Measurements from ENCODE around the gene RGS12. TPM values are rescaled to one million over a fixed set of nuclear protein-coding genes. Genes with fewer than 3 reads are reported as not detected.

The RGS12 gene
- total and polyA plus RNA-seq, 2 of the 8 experiments (the other 6 are each of a cell fraction or from before 2014, with no cell fraction given): 6.0 to 16.4 TPM

- Histone ChIP-seq H4K20me1 (replicated peaks in 1 of 2; ENCODE audit: control insufficient read depth in 1 of 2, insufficient read depth in 2 of 2, low read length in 2 of 2) (peaks cover 13 to 14% of the 10 kb centered on the region in 2 experiments), H3K4me2 (ENCODE audit: insufficient read depth in 1 of 2, low read depth in 2 of 2, low read length in 2 of 2) (no peak overlapping the region), H3K27ac (ENCODE audit: low read depth, low read length) (no peak overlapping the region), H3K36me3 (ENCODE audit: control insufficient read depth in 2 of 4, insufficient read depth in 4 of 4, low read length in 3 of 4) (no peaks in the 10 kb centered on the region; a peak in 1 of 8 replicates), H2BK120ac (replicated peaks; ENCODE audit: low read depth, low read length) (no peak overlapping the region), H3K4me1 (replicated peaks in 1 of 4; ENCODE audit: control insufficient read depth in 3 of 4, insufficient read depth in 4 of 4, low read length in 3 of 4) (peaks cover 0 to 15% (median 0%) of the 10 kb centered on the region in 4 experiments; a peak in 4 of 7 replicates), H2AFZ (ENCODE audit: low read length) (no peak overlapping the region), H3K4me3 (ENCODE audit: extremely low read depth in 1 of 4, insufficient read depth in 2 of 4, low read depth in 3 of 4, low read length in 4 of 4) (no peak overlapping the region), H2BK5ac (ENCODE audit: low read depth, low read length) (no peak overlapping the region), H3K4ac (replicated peaks; ENCODE audit: insufficient read length, low read depth, low read length) (no peak overlapping the region), H3K79me1 (ENCODE audit: low read depth, low read length) (no peaks in the 10 kb centered on the region), H3K9ac (replicated peaks in 1 of 4; ENCODE audit: extremely low read depth in 1 of 4, low read depth in 3 of 4, low read length in 3 of 4) (no peak overlapping the region), H4K91ac (replicated peaks; ENCODE audit: insufficient read length, low read length) (no peak overlapping the region), H3K27me3 (replicated peaks in 1 of 4; ENCODE audit: control insufficient read depth in 3 of 4, extremely low read depth in 1 of 4, insufficient read depth in 3 of 4, low read length in 3 of 4) (no peaks in the 10 kb centered on the region), H3K23me2 (ENCODE audit: low read depth, low read length) (no peaks in the 10 kb centered on the region), H3K14ac (ENCODE audit: insufficient read length) (no peak overlapping the region), H4K5ac (ENCODE audit: insufficient read length, low read depth, low read length) (no peak overlapping the region), H3K23ac (ENCODE audit: insufficient read length) (no peak overlapping the region), H3K79me2 (ENCODE audit: control insufficient read depth in 1 of 2, insufficient read depth in 2 of 2, low read length in 2 of 2) (no peaks in the 10 kb centered on the region), H3K18ac (ENCODE audit: extremely low read depth, low read length) (no peak overlapping the region), H2BK15ac (ENCODE audit: low read length) (no peak overlapping the region), H3K56ac (replicated peaks; ENCODE audit: insufficient read length, low read depth, low read length) (no peak overlapping the region), H3K9me3 (ENCODE audit: insufficient read depth in 2 of 2, low read depth in 1 of 2, low read length in 1 of 2) (no peaks in the 10 kb centered on the region), H2BK20ac (ENCODE audit: low read length) (no peak overlapping the region), H4K8ac (ENCODE audit: extremely low read depth, insufficient read depth, low read length) (no peak overlapping the region), H2BK12ac (ENCODE audit: low read depth, low read length) (no peak overlapping the region), H2AK5ac (ENCODE audit: low read depth, low read length) (no peak overlapping the region)
- WGBS, 2 experiments (ENCODE audit: extremely low coverage in 1 of 2, insufficient coverage in 1 of 2, insufficient read length in 1 of 2, insufficient replicate concordance in 2 of 2, low coverage in 1 of 2, low lambda C conversion rate in 2 of 2, missing lambda C conversion rate in 1 of 2): 93% methylated on average over 19 of the region's 21 CpGs; no CpG with 5 or more reads in 1 of the 2 experiments
- ChIA-PET POLR2A (ENCODE audit: partially characterized antibody) (interaction anchor here (0.9 to 1.7 kb wide), 2 partner anchors 39 to 46 kb away, joined by 3 read pairs; no protein-coding TSS in a partner anchor), CTCF (ENCODE audit: partially characterized antibody) (interaction anchor here (1.1 to 2.6 kb wide), 7 partner anchors 14 to 233 kb away, joined by 3 to 7 read pairs (median 5); no protein-coding TSS in a partner anchor)
- FAIRE-seq: no peak
- TF ChIP-seq TEAD4 (IDR thresholded peaks at IDR 0.05; ENCODE audit: low read depth, low read length) (no peak), TAF1 (IDR thresholded peaks at IDR 0.05; ENCODE audit: low read depth, low read length) (no peak), EZH2 (IDR thresholded peaks at IDR 0.05; ENCODE audit: low read depth, low read length, severe bottlenecking) (no peak), BRCA1 (IDR thresholded peaks at IDR 0.05; ENCODE audit: low read depth, low read length) (no peak), HDAC2 (IDR thresholded peaks at IDR 0.05; ENCODE audit: borderline replicate concordance in 1 of 2, low read depth in 2 of 2, low read length in 2 of 2) (no peak), BACH1 (IDR thresholded peaks at IDR 0.05; ENCODE audit: low read length) (no peak)
- DNase-seq (ENCODE audit: low read depth in 1 of 2, low spot score in 2 of 2): no peak
These were observed 45.2 kb upstream of the RGS12 start for GRCh38 chr4:3247399-3248177.

Data from H1 (cell line).